ENCODE data around the gene FAM162A. TPM values are rescaled to one million over a fixed set of nuclear protein-coding genes. Genes with fewer than 3 reads are reported as not detected.

The FAM162A gene
- 10 to 100 TPM; 18.7 to 28.8 (median 24.5) TPM for total RNA-seq

DNA sequence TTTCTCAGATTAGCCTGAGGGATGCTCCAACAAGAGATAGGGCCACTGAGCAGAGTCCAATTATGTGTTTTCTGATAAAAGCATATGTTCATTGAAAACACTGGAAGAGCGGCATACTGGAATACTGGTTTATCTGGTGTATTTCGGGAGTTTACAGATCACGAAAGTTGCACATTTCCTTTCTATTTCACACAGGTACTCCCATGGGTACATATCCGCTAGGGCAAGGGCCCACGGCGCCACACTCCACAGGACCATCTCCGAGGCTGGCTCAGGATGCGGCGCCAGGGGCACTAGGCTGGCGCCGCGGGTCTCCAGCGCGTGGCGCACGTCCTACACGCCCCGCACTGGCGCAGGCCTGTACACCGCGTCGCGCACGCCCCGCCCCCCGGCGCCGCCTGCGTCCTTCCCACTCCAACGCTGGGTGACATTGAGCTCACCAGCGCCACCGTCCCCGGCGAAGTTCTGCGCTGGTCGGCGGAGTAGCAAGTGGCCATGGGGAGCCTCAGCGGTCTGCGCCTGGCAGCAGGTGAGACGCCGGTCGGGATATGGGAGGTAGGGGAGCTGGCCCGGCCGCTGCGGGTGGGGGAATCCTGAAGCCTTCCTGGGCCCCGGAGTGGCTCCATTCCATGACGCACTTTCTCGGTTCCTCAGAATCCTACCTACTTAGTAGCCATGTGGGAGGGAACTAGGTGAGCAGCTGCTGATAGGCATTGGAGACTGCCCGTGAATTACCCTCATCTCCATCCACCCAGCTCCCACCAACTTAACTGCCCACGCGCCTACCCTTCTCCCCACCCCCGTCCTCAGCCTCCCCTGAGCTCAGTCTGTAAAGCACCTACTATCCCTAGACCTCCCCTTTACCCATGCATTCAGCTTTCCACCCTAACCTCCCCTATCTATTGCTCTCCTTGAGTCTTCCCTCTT is at the start of gene FAM162A:
Gene FAM162A, plus strand, starts transcription at position 412 of the 927 bp plus-strand sequence. Its CDS starts 84 bp downstream, at position 496.
- TF ChIP-seq, protein P1, sequence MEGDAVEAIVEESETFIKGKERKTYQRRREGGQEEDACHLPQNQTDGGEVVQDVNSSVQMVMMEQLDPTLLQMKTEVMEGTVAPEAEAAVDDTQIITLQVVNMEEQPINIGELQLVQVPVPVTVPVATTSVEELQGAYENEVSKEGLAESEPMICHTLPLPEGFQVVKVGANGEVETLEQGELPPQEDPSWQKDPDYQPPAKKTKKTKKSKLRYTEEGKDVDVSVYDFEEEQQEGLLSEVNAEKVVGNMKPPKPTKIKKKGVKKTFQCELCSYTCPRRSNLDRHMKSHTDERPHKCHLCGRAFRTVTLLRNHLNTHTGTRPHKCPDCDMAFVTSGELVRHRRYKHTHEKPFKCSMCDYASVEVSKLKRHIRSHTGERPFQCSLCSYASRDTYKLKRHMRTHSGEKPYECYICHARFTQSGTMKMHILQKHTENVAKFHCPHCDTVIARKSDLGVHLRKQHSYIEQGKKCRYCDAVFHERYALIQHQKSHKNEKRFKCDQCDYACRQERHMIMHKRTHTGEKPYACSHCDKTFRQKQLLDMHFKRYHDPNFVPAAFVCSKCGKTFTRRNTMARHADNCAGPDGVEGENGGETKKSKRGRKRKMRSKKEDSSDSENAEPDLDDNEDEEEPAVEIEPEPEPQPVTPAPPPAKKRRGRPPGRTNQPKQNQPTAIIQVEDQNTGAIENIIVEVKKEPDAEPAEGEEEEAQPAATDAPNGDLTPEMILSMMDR (IDR thresholded peaks at IDR 0.05; ENCODE audit: low read depth) = no peak

DNA sequence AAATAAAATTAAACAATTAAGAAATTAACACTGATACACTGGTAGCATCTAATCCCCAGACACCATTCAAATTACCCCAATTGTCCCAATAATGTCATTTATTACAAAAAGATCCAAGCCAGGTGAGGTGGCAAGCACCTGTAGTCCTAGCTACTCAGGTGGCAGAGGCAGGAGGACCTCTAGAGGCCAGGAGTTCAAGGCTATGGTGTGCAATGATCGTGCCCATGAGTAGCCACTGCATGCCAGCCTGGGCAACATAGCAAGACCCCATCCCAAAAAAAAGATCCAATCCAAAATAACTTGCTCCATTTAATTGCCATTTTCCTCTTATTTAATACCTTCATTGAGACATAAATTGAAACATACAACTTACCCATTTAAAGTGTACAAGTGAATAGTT is 41.2 kb upstream of the FAM162A start:
- TF ChIP-seq, protein P1 (IDR thresholded peaks at IDR 0.05; ENCODE audit: low read depth) = no peak

DNA sequence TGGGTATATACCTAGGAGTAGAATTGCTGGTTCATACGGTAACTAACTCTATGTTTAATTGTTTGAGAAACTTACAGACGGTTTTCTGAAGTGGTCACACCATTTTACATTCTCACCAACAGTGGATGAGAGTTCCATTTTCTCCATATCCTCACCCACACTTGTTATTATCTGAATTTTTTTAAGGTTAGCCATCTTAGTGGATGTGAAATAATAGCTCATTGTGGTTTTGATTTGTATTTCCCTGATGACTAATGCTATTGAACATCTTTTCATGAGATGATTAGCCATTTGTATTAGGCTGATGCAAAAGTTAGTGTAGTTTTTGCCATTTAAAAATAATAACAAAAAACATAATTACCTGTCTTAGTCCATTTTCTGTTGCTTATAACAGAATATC is 40.3 kb upstream of the FAM162A start:
- TF ChIP-seq, protein P1 (IDR thresholded peaks at IDR 0.05; ENCODE audit: low read depth) = no peak

- TF ChIP-seq, protein P1 (IDR thresholded peaks at IDR 0.05; ENCODE audit: low read depth) = no peak
These were observed 34.8 kb upstream of the FAM162A start for GRCh38 chr3:122349171-122349570.

DNA sequence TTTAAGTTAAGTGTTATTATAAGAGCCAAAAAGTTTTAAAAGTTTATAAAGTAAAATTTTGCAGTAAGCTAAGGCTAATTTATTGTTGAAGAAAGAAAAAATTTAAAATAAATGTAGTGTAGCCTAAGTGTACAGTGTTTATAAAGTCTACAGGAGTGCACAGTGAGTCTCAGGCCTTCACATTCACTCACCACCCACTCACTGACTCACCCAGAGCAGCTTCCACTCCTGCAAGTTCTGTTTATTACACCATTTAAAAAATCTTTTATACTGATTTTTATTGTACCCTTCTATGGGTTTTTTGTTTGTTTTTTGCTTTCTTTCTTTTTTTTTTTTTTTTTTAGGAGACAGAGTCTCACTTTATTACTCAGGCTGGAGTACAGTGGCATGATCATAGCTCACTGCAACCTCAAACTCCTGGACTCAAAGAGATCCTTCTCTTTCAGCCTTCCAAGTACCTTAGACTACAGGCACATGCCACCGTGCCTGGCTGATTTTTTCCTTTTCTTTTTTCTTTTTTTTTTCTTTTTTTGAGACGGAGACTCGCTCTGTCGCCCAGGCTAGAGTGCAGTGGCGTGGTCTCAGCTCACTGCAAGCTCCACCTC is 33.1 kb upstream of the FAM162A start:
- TF ChIP-seq, protein P1 (IDR thresholded peaks at IDR 0.05; ENCODE audit: low read depth) = no peak

DNA sequence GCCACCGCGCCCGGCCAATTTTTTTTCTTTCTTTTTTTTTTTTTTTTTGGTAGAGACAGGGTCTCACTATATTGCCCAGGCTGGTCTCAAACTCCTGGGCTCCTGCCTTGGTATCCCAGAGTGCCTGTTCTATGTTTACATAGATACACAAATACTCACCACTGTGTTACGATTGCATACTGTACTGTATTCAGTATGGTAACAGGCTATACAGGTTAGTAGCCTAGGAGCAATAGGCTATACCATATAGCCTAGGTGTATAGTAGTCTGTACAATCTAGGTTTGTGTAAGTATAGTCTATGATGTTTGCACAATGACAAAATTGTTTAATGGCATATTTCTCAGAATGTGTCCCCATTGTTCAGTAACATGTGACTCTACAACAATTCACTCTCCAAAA is 32.4 kb upstream of the FAM162A start:
- TF ChIP-seq, protein P1 (IDR thresholded peaks at IDR 0.05; ENCODE audit: low read depth) = no peak

DNA sequence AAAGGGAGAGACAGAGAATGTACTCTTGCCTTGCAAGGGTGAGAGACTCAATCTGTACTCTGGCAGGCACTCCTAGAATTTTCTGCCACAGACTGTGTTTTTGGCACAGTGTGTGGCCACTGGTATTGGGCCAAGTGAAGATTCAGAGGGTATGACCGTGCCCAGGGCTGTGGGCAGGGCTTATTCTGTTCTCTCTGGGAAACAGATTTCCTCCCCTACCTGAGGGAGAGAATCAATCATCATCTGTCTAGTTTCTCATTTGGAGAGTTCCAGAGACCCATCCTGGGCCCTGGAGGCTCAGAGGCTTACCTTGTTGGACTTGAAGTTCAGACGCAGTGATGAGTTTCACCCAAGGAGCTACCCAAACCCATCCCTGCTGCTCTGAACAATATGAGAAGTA is 30.8 kb upstream of the FAM162A start:
- TF ChIP-seq, protein P1 (IDR thresholded peaks at IDR 0.05; ENCODE audit: low read depth) = no peak
